ENCODE measurements around the gene RBM39. TPM values are rescaled to one million over a fixed set of nuclear protein-coding genes. Genes with fewer than 3 reads are reported as not detected.
A peak's percentile ranks its signal among the peaks of the same experiment; 100 is the strongest.

RBM39 gene
- total and polyA plus RNA-seq, 2 of the 8 experiments (the other 6 are each of a cell fraction or from before 2014, with no cell fraction given): 78.0 to 219 TPM

DNA sequence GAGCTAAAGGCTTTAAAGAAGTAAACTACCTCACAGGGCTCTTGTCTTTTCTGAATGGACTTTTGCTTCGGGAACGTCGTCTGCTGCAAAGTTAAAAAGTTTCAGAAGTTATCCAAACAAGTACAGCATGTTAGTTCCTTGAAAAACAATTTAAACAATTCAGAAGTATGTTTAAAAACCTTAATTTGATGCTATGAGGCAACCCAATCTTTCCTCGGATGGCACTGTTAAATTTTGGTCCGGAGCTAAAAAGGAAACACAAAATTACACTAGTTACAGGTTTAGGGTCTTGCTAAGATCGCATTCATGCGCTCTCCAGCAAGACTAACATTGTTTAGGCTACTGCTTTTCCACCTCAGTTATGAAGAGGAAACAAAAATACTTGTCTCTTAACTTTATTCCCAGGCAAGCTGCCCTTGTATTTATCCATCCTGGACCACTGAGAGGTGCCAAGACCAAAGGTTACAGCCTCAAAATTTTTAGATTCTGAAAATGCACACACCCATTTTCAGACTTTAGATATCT is 12.7 kb downstream of the RBM39 start:
- Histone ChIP-seq H2BK20ac (ENCODE audit: low read length) (no peak overlapping the region), H3K36me3 (ENCODE audit: control insufficient read depth in 2 of 4, insufficient read depth in 4 of 4, low read length in 3 of 4) (peaks cover 59 to 98% (median 92%) of the 10 kb centered on the region in 4 experiments), H3K14ac (ENCODE audit: insufficient read length) (no peak overlapping the region), H3K9me3 (ENCODE audit: insufficient read depth in 2 of 2, low read depth in 1 of 2, low read length in 1 of 2) (no peaks in the 10 kb centered on the region), H3K79me2 (ENCODE audit: control insufficient read depth in 1 of 2, insufficient read depth in 2 of 2, low read length in 2 of 2) (peaks cover 2 to 90% of the 10 kb centered on the region in 2 experiments; a peak in 3 of 4 replicates), H2AFZ (ENCODE audit: low read length) (no peak overlapping the region), H3K23ac (ENCODE audit: insufficient read length) (no peak overlapping the region), H3K27me3 (replicated peaks in 1 of 4; ENCODE audit: control insufficient read depth in 3 of 4, extremely low read depth in 1 of 4, insufficient read depth in 3 of 4, low read length in 3 of 4) (no peaks in the 10 kb centered on the region), H2AK5ac (ENCODE audit: low read depth, low read length) (no peak overlapping the region), H3K56ac (replicated peaks; ENCODE audit: insufficient read length, low read depth, low read length) (no peak overlapping the region), H4K5ac (ENCODE audit: insufficient read length, low read depth, low read length) (no peak overlapping the region), H3K4me1 (replicated peaks in 1 of 4; ENCODE audit: control insufficient read depth in 3 of 4, insufficient read depth in 4 of 4, low read length in 3 of 4) (no peaks in the 10 kb centered on the region), H3K4me3 (ENCODE audit: extremely low read depth in 1 of 4, insufficient read depth in 2 of 4, low read depth in 3 of 4, low read length in 4 of 4) (no peak overlapping the region), H2BK120ac (replicated peaks; ENCODE audit: low read depth, low read length) (no peak overlapping the region), H3K4me2 (ENCODE audit: insufficient read depth in 1 of 2, low read depth in 2 of 2, low read length in 2 of 2) (no peak overlapping the region), H4K8ac (ENCODE audit: extremely low read depth, insufficient read depth, low read length) (no peak overlapping the region), H2BK5ac (ENCODE audit: low read depth, low read length) (no peak overlapping the region), H2BK15ac (ENCODE audit: low read length) (no peak overlapping the region), H2BK12ac (ENCODE audit: low read depth, low read length) (no peak overlapping the region), H3K27ac (ENCODE audit: low read depth, low read length) (no peak overlapping the region), H4K91ac (replicated peaks; ENCODE audit: insufficient read length, low read length) (no peak overlapping the region), H3K79me1 (ENCODE audit: low read depth, low read length) (peaks cover 3% of the 10 kb centered on the region), H4K20me1 (replicated peaks in 1 of 2; ENCODE audit: control insufficient read depth in 1 of 2, insufficient read depth in 2 of 2, low read length in 2 of 2) (peaks cover 23 to 26% of the 10 kb centered on the region in 2 experiments), H3K4ac (replicated peaks; ENCODE audit: insufficient read length, low read depth, low read length) (no peak overlapping the region), H3K23me2 (ENCODE audit: low read depth, low read length) (no peaks in the 10 kb centered on the region), H3K18ac (ENCODE audit: extremely low read depth, low read length) (no peak overlapping the region), H3K9ac (replicated peaks in 1 of 4; ENCODE audit: extremely low read depth in 1 of 4, low read depth in 3 of 4, low read length in 3 of 4) (no peak overlapping the region)
- no peak for FAIRE-seq
- WGBS, 2 experiments (ENCODE audit: extremely low coverage in 1 of 2, insufficient coverage in 1 of 2, insufficient read length in 1 of 2, insufficient replicate concordance in 2 of 2, low coverage in 1 of 2, low lambda C conversion rate in 2 of 2, missing lambda C conversion rate in 1 of 2): 92% methylated on average over 7 of the region's 7 CpGs; no CpG with 5 or more reads in 1 of the 2 experiments
- no peak for DNase-seq (ENCODE audit: low read depth in 1 of 2, low spot score in 2 of 2)
- ChIA-PET CTCF (ENCODE audit: partially characterized antibody) (interaction anchor here (0.6 to 2.2 kb wide), 5 partner anchors 10 to 250 kb away, joined by 3 to 8 read pairs (median 3); no protein-coding TSS in a partner anchor), POLR2A (ENCODE audit: partially characterized antibody) (interaction anchor here (1.0 to 45.3 kb wide), 5 partner anchors 1 to 66 kb away, joined by 3 to 2341 read pairs (median 4); partner anchors contain the start of genes NFS1, RBM39 and ROMO1)
- TF ChIP-seq POLR2AphosphoS5 (IDR thresholded peaks at IDR 0.05; ENCODE audit: low read depth, low read length): peak; percentile 41; the same call in 1 of the 2 replicates
- TF ChIP-seq, protein P1, sequence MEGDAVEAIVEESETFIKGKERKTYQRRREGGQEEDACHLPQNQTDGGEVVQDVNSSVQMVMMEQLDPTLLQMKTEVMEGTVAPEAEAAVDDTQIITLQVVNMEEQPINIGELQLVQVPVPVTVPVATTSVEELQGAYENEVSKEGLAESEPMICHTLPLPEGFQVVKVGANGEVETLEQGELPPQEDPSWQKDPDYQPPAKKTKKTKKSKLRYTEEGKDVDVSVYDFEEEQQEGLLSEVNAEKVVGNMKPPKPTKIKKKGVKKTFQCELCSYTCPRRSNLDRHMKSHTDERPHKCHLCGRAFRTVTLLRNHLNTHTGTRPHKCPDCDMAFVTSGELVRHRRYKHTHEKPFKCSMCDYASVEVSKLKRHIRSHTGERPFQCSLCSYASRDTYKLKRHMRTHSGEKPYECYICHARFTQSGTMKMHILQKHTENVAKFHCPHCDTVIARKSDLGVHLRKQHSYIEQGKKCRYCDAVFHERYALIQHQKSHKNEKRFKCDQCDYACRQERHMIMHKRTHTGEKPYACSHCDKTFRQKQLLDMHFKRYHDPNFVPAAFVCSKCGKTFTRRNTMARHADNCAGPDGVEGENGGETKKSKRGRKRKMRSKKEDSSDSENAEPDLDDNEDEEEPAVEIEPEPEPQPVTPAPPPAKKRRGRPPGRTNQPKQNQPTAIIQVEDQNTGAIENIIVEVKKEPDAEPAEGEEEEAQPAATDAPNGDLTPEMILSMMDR (IDR thresholded peaks at IDR 0.05; ENCODE audit: control extremely low read depth in 1 of 3, insufficient read depth in 1 of 3, low read depth in 1 of 3, low read length in 3 of 3): no peak
- no peak for TF ChIP-seq SP2 (IDR thresholded peaks at IDR 0.05; ENCODE audit: low read length)
